GM19023 (cell line): ENCODE results near the gene TCEA2.

ENCODE experiments used
- ATAC-seq: cut with Tn5 transposase; IDR thresholded peaks from one replicate; pipeline ENCODE4 v1.9.1; 2021; ENCODE audit warnings: mild to moderate bottlenecking, moderate library complexity; ENCODE audit not compliant: unreplicated experiment

The TCEA2 gene

GRCh38 chr20:64062596-64063388 lies at the start of gene TCEA2:
TCEA2 (plus strand) TSS chr20:64063198; CDS start chr20:64063313, 115 bp downstream.
- peak; percentile 80 for ATAC-seq

DNA sequence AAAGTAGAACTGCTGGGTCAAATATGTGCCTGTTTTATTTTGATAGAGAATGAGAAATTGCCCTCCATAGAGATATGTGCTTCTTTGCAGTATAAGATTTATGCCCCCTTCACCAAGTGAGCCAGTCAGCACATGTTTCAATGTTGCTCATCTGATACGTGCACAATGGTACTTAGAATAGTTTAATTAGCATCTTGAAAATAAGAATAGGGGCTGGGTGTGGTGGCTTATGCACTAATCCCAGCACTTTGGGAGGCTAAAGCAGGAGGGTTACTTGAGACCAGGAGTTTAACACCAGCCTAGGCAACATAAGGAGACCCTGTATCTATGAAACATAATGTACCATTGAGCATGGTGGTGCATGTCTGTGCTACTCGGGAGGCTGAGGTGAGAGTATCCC lies 47.4 kb upstream of the TCEA2 start:
- no peak for ATAC-seq

DNA sequence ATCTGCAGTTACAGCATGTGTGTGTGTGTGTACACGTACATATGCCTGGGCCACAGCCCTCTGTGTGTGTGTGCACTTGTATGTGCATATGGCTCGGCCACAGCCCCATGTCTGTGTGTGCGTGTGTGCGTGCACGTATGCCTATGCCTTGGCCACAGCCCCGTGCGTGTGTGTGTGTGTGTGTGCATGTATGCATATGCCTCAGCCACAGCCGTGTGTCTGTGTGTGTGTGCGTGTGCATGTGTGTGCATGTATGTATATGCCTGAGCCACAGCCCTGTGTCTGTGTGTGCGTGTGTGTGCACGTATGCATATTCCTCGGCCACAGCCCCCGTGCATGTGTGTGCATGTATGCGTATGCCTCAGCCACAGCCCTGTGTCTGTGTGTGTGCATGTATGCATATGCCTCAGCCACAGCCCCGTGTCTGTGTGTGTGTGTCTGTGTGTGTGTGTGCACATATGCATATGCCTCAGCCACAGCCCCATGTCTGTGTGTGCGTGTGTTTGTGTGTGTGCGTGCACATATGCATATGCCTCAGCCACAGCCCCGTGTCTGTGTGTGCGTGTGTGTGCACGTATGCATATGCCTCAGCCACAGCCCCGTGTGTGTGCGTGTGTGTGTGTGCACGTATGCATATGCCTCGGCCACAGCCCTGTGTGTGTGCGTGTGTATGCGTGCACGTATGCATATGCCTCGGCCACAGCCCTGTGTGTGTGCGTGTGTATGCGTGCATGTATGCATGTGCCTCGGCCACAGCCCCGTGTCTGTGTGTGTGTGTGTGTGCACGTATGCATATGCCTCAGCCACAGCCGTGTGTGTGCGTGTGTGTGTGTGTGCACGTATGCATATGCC lies 41.6 kb upstream of the TCEA2 start:
- no peak for ATAC-seq

GRCh38 chr20:64022671-64023360 lies 40.2 kb upstream of the TCEA2 start:
- no peak for ATAC-seq

DNA sequence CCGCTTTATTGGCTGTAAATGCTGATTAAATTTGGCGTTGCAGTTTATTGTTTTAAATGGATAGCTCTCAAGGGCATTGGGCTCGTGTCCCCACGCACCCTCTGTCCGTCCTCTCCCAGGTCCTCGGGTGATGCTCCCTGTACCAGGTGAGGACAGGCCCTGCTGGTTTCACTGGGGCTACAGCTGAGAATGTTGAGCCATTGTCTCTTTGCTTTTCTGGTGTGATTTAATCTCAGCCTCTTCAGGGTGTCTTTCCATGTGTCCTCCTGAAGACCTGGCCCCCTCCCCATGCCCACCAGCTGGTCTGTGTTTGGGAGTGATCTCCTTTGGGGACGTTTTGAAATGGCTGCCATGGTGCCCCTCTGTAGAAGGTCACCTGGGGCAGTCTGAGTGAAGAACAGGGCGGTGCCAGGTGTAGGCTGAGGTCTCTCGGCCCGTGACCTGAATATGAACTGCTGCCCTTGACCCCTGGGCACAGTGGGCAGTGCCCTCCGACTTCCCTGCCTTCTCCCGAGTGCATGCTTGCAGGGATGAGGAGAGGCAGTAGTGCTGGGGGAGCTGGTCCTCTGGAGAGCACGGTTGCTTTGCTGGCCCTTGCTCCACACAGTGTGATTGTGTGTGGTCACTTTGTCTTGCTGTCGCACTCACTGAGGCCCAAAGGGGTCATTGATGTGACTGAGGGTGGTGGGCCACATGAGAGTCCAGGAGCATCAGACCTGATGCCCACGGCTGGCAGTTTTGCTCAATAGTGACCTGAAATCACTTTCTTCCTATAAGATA lies 39.4 kb upstream of the TCEA2 start:
- no peak for ATAC-seq

DNA sequence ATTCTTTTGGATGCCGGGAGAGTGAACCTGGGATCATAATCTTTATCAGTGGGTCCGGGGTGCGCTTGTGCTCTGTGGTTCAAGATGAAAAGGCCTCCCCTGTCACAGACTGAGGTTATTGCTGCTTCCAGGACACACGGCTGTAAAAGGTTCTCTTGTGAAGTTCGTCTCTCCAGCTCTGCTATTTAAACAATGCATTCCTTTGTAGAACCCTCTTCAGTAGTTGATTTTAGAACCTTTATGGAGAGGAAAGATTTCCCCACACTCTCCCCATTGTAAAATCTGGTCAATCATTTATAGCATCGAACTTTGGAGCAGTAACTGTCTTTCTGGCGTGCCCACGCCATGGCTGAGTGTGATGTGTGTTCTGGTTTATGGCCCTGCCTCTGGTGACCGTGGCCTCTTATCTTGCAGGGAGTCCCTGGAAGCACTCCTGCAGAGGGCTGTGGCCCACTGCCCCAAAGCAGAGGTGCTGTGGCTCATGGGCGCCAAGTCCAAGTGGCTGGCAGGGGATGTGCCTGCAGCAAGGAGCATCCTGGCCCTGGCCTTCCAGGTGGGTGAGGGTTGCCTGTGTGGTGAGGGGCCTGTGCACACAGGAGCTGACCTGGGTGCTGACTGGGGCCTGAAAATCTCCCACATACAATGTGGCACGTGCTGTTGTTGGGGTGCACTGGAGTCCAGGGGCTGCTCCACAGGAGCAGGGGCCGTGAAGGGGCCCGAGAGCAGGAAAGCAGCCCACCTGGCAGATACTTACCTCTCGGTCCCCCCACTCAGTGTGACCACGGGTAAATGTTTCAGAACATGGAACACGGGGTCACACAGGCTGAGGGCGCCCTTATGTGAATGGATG lies 38.6 kb upstream of the TCEA2 start:
- ATAC-seq: no peak

DNA sequence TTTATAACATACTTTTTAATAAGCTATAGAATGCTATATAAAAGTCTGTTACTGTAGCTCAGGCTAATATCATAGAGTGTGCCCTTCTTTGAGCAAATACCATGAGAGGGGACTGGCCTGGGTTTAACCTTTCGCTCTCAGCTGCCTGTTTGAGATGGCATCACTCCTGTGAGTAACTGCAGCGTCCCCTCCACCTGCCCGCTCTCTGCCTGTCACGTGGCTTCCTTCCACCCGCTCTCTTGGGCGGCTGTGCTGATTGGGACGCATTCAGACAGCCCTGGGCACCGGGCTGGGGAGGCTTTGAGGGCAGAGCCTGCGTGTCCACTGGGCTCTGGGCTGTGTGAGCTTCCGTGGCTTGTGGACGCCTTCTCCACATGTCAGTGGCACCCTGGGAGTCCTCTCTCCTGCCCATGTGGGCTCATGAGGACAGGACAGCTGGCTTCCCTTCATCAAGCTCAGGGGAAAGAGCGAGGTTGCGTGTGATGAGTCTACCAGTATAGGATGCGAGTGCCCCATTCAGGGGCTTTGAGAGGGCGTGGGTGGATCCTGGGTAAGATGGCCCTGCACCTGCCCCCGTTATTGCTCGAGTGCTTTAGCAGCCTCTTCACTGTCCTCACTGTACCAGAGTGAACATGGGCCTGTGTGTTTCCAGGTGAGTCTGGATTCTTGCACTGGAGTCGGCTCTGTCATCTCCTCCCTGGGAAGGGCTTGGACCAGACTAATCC lies 37.7 kb upstream of the TCEA2 start:
- no peak for ATAC-seq

- ATAC-seq: no peak
These were observed 37.1 kb upstream of the TCEA2 start for GRCh38 chr20:64025826-64026412.

GRCh38 chr20:64027981-64028685 lies 34.9 kb upstream of the TCEA2 start:
- ATAC-seq: no peak

GRCh38 chr20:64029293-64030117 lies 33.5 kb upstream of the TCEA2 start:
- ATAC-seq: no peak

GRCh38 chr20:64030371-64031134 lies 32.4 kb upstream of the TCEA2 start:
- ATAC-seq: no peak

DNA sequence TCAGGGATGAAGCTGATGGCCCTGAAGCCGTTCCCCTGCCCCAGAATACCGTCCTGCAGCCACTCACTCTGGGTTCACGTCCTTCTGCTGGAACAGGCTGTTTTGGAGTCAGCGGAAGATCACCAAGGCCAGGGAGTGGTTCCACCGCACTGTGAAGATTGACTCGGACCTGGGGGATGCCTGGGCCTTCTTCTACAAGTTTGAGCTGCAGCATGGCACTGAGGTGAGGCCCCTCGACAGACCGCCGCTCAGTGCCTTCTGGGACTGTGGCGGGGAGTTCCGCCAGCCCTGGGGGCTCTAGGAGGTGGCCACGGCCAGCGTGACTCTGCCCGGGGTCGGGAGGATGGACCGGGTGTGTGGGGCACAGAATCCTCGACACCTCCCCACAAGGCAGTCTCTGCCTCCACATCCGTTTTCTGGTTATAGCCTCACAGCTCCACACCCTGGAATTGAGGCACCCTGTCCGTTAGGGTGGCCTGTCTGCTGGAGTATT lies 31.1 kb upstream of the TCEA2 start:
- ATAC-seq: no peak

DNA sequence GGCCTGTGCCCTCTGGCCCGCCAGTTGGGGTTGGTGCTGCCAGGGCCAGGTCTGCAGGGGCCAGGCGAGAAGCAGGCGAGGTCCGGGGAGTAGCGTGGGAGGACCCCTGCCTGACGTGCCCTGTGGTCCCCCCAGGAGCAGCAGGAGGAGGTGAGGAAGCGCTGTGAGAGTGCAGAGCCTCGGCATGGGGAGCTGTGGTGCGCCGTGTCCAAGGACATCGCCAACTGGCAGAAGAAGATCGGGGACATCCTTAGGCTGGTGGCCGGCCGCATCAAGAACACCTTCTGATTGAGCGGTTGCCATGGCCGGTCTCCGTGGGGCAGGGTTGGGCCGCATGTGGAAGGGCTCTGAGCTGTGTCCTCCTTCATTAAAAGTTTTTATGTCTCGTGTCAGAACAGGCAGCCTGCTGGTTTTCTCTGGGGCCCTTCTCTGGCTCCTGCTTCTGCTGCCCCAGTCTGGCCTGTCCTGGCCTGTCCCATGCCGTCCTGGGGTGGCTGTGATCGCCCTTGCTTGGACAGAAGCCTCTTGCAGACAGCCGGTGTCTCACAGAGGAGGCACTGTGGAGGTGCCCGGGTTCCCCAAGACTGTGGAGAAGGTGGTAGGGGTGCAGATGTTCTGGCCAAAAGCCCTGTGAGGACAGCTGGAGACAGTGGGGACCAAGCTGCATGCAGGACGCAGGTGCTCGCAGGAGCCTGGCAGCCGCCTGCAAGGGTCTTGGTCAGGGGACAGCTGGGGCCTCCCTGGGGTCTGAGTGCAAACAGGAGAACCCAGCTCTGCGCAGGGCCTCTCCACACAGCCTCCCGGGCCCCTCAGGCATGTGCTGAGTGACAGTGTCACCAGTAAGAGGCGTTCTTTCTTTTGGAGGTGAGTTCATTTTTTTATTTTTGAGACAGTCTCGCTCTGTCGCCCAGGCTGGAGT lies 30.0 kb upstream of the TCEA2 start:
- no peak for ATAC-seq

DNA sequence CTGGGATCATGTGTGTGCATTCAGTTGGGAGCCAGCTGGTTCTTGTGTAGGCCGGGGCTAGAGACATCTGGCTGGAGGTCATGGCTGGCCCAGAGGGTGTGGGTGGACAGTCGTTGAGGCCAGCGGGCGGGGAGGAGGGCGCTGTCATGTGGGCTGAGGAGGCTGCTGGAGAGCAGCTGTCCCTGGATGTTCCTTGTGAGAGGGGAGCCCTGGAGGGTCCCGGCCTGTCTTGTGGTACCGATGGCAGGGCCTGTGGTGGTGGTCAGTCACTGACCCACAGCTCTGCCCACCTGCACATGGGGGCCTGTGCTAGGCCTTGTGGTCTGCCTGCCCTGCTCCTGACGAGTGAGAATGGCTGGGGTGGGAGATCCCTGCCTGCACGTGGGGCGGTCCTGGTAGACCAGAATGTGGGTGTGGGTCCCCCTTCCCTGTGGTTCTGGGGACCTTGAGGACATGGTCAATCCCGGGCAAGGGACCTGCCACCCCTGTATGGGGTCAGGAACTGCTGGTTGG lies 29.0 kb upstream of the TCEA2 start:
- no peak for ATAC-seq
